Mammary epithelial cell (primary cell): ENCODE measurements around the gene DNAAF3.

Experiments
- EZH2 ChIP-seq: IDR thresholded peaks from 2 replicates; pipeline ENCODE4 v1.6.1; 2012; ENCODE audit warnings: low read length, inconsistent platforms, borderline replicate concordance
- TF ChIP-seq, protein P1 (sequence below), 2 donors: IDR thresholded peaks in 1 of 2; conservative IDR thresholded peaks in 1 of 2; 2 replicates each; pipeline ENCODE4 v1.5.1; 2011 to 2012; ENCODE audit warnings: inconsistent platforms in 2 of 2, low read length in 2 of 2, mild to moderate bottlenecking in 2 of 2, control low read depth in 1 of 2, low read depth in 1 of 2; ENCODE audit not compliant: insufficient read depth in 1 of 2; ENCODE audit errors: extremely low read depth in 1 of 2

GRCh38 chr19:55188625-55189024 lies 22.2 kb upstream of the DNAAF3 start:
- TF ChIP-seq, protein P1, sequence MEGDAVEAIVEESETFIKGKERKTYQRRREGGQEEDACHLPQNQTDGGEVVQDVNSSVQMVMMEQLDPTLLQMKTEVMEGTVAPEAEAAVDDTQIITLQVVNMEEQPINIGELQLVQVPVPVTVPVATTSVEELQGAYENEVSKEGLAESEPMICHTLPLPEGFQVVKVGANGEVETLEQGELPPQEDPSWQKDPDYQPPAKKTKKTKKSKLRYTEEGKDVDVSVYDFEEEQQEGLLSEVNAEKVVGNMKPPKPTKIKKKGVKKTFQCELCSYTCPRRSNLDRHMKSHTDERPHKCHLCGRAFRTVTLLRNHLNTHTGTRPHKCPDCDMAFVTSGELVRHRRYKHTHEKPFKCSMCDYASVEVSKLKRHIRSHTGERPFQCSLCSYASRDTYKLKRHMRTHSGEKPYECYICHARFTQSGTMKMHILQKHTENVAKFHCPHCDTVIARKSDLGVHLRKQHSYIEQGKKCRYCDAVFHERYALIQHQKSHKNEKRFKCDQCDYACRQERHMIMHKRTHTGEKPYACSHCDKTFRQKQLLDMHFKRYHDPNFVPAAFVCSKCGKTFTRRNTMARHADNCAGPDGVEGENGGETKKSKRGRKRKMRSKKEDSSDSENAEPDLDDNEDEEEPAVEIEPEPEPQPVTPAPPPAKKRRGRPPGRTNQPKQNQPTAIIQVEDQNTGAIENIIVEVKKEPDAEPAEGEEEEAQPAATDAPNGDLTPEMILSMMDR (conservative IDR thresholded peaks at IDR 0.05 in 1 of 2, IDR thresholded peaks at IDR 0.05 in 1 of 2; ENCODE audit: extremely low read depth in 1 of 2, insufficient read depth in 1 of 2, low read depth in 1 of 2, low read length in 2 of 2): no peak
- no peak for TF ChIP-seq EZH2
